ENCODE results near the gene CD3E.
"Not testable (repeated sequence)": the region's sequence is repeated elsewhere in the genome, so short reads cannot be mapped to it uniquely, and the experiment has no call there.

Gene CD3E

GRCh38 chr11:118290923-118291322, 13.6 kb upstream of the CD3E start:
- DNase-seq (ENCODE audit: low read depth in 2 of 2): no peak

GRCh38 chr11:118291477-118292135, 12.9 kb upstream of the CD3E start:
- no peak for DNase-seq (ENCODE audit: low read depth in 2 of 2)

- DNase-seq (ENCODE audit: low read depth in 2 of 2): no peak
These were observed 10.5 kb upstream of the CD3E start for GRCh38 chr11:118294053-118294452.

GRCh38 chr11:118295199-118295598, 9.3 kb upstream of the CD3E start:
- DNase-seq (ENCODE audit: low read depth in 2 of 2): no peak

- no peak for DNase-seq (ENCODE audit: low read depth in 2 of 2)
These were observed 8.6 kb upstream of the CD3E start for GRCh38 chr11:118295815-118296454.

- DNase-seq (ENCODE audit: low read depth in 2 of 2): no peak
These were observed 2.8 kb upstream of the CD3E start for GRCh38 chr11:118301600-118302195.

- no peak for DNase-seq (ENCODE audit: low read depth in 2 of 2)
These were observed 333 bp upstream of the CD3E start for GRCh38 chr11:118304227-118304567.

GRCh38 chr11:118305726-118306125, 1.2 kb downstream of the CD3E start:
- DNase-seq (ENCODE audit: low read depth in 2 of 2): no peak

GRCh38 chr11:118306556-118306955, 2.0 kb downstream of the CD3E start:
- DNase-seq (ENCODE audit: low read depth in 2 of 2): no peak

GRCh38 chr11:118308995-118309528, 4.5 kb downstream of the CD3E start:
- DNase-seq (ENCODE audit: low read depth in 2 of 2): not testable (repeated sequence)

GRCh38 chr11:118310271-118310670, 5.7 kb downstream of the CD3E start:
- no peak for DNase-seq (ENCODE audit: low read depth in 2 of 2)

- DNase-seq (ENCODE audit: low read depth in 2 of 2): no peak
These were observed 6.4 kb downstream of the CD3E start for GRCh38 chr11:118310781-118311485.

GRCh38 chr11:118311518-118311917, 7.0 kb downstream of the CD3E start:
- DNase-seq (ENCODE audit: low read depth in 2 of 2): no peak

GRCh38 chr11:118312328-118312727, 7.8 kb downstream of the CD3E start:
- DNase-seq (ENCODE audit: low read depth in 2 of 2): no peak

- no peak for DNase-seq (ENCODE audit: low read depth in 2 of 2)
These were observed 8.7 kb downstream of the CD3E start for GRCh38 chr11:118313242-118313641.

- no peak for DNase-seq (ENCODE audit: low read depth in 2 of 2)
These were observed 10.5 kb downstream of the CD3E start for GRCh38 chr11:118314988-118315411.

GRCh38 chr11:118318124-118318523, 13.6 kb downstream of the CD3E start:
- DNase-seq (ENCODE audit: low read depth in 2 of 2): no peak

GRCh38 chr11:118318581-118319336, 14.2 kb downstream of the CD3E start:
- no peak for DNase-seq (ENCODE audit: low read depth in 2 of 2)

- DNase-seq (ENCODE audit: low read depth in 2 of 2): no peak
These were observed 14.8 kb downstream of the CD3E start for GRCh38 chr11:118319337-118319707.

GRCh38 chr11:118320515-118320914, 16.0 kb downstream of the CD3E start:
- no peak for DNase-seq (ENCODE audit: low read depth in 2 of 2)

GRCh38 chr11:118321386-118322082, 17.0 kb downstream of the CD3E start:
- no peak for DNase-seq (ENCODE audit: low read depth in 2 of 2)

Measured in stimulated activated CD8-positive, alpha-beta memory T cell treated with anti-CD3 and anti-CD28 coated beads, Interleukin-2, amount 100 ng/mL, for 48 hours (primary cell).